ENCODE results near the gene TNS3. TPM values are rescaled to one million over a fixed set of nuclear protein-coding genes. Genes with fewer than 3 reads are reported as not detected.

Gene TNS3
- total and polyA plus RNA-seq, 2 donors (not counting 1 experiment from before 2014, with no cell fraction given), result 11.4 to 77.5 TPM

- CTCF ChIA-PET, result no interaction called here
- Mint-ChIP-seq H3K4me3 (no peak overlapping the region), H3K27me3 (no peaks in the 10 kb centered on the region), H3K9me3 (ENCODE audit: insufficient read depth) (no peaks in the 10 kb centered on the region), H3K27ac (no peak overlapping the region), H3K4me1 (no peaks in the 10 kb centered on the region)
- Histone ChIP-seq H3K4me2 (replicated peaks; ENCODE audit: low read depth, low read length, poor library complexity, severe bottlenecking) (no peak overlapping the region), H3K27ac (ENCODE audit: low read length in 2 of 2) (no peak overlapping the region), H3K4me1 (ENCODE audit: control insufficient read depth in 2 of 2, insufficient read depth in 2 of 2, low read length in 2 of 2) (no peaks in the 10 kb centered on the region), H3K9ac (ENCODE audit: low read length) (no peak overlapping the region), H3K79me2 (ENCODE audit: control insufficient read depth, insufficient read depth, low read length) (no peaks in the 10 kb centered on the region), H3K27me3 (replicated peaks in 1 of 4; ENCODE audit: control extremely low read depth in 1 of 4, control insufficient read depth in 3 of 4, insufficient read depth in 4 of 4, low read length in 3 of 4) (no peaks in the 10 kb centered on the region), H4K20me1 (ENCODE audit: control insufficient read depth, insufficient read depth, low read length, poor library complexity, severe bottlenecking) (no peaks in the 10 kb centered on the region), H2AFZ (ENCODE audit: insufficient read depth, low read depth, low read length, poor library complexity, severe bottlenecking) (no peak overlapping the region), H3K9me3 (ENCODE audit: control extremely low read depth in 1 of 3, control insufficient read depth in 2 of 3, insufficient read depth in 1 of 3, low read length in 2 of 3) (peaks cover 0 to 3% (median 0%) of the 10 kb centered on the region in 3 donors), H3K4me3 (ENCODE audit: control extremely low read depth in 1 of 5, extremely low read depth in 1 of 5, insufficient read depth in 1 of 5, low read depth in 2 of 5, low read length in 4 of 5) (no peak overlapping the region), H3K36me3 (replicated peaks in 1 of 2; ENCODE audit: control extremely low read depth in 1 of 2, control insufficient read depth in 1 of 2, extremely low read depth in 1 of 2, insufficient read depth in 2 of 2, low read length in 1 of 2) (peaks cover 0 to 14% of the 10 kb centered on the region in 2 experiments)
- POLR2A ChIA-PET, result no interaction called here
- DNase-seq (no peak), ATAC-seq (ENCODE audit: low read depth) (no peak)
- WGBS (ENCODE audit: insufficient coverage), result no CpG with 5 or more reads among the region's 4 CpGs
- no peak for TF ChIP-seq EZH2 (IDR thresholded peaks at IDR 0.05; ENCODE audit: borderline replicate concordance, insufficient read depth, low read depth, low read length, poor library complexity, severe bottlenecking)
- intact Hi-C loops (cut with micrococcal nuclease), result no loop called here
Measured at GRCh38 chr7:47323904-47324303, 258.0 kb downstream of the TNS3 start.

DNA sequence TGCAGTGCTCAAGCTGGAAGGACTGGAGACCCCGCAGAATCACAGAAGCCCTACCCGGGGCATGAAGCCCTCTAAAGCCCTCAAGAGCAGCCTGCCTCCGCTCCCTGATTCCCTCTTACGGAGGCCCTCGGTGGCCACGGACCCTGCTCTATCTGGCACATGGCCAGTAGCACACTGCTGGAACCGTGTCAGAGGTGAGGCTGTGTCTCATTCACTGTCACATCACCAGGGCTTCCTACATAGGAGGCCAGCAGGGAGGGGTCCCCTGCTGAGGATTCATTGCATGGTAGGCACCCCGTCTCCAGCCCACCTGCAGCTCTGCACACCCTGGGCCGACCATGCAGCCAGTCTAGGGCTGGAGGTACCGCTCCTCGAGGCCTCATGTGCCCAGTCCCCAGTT lies 259.2 kb downstream of the TNS3 start:
- no peak overlapping the region for H3K4me2 ChIP-seq (replicated peaks; ENCODE audit: low read depth, low read length, poor library complexity, severe bottlenecking)
- H2AFZ ChIP-seq (ENCODE audit: insufficient read depth, low read depth, low read length, poor library complexity, severe bottlenecking), result no peak overlapping the region
- WGBS (ENCODE audit: insufficient coverage), result 98% methylated on average over 9 of the region's 11 CpGs
- ChIA-PET POLR2A (no interaction called here), CTCF (no interaction called here)
- intact Hi-C loops (cut with micrococcal nuclease), result no loop called here
- no peaks in the 10 kb centered on the region for H3K27me3 Mint-ChIP-seq
- no peaks in the 10 kb centered on the region for H3K4me1 ChIP-seq (ENCODE audit: control insufficient read depth in 2 of 2, insufficient read depth in 2 of 2, low read length in 2 of 2)
- no peak overlapping the region for H3K4me3 Mint-ChIP-seq
- ATAC-seq (ENCODE audit: low read depth) (no peak), DNase-seq (no peak)
- H3K4me3 ChIP-seq (ENCODE audit: control extremely low read depth in 1 of 5, extremely low read depth in 1 of 5, insufficient read depth in 1 of 5, low read depth in 2 of 5, low read length in 4 of 5), result no peak overlapping the region
- TF ChIP-seq, protein P1, sequence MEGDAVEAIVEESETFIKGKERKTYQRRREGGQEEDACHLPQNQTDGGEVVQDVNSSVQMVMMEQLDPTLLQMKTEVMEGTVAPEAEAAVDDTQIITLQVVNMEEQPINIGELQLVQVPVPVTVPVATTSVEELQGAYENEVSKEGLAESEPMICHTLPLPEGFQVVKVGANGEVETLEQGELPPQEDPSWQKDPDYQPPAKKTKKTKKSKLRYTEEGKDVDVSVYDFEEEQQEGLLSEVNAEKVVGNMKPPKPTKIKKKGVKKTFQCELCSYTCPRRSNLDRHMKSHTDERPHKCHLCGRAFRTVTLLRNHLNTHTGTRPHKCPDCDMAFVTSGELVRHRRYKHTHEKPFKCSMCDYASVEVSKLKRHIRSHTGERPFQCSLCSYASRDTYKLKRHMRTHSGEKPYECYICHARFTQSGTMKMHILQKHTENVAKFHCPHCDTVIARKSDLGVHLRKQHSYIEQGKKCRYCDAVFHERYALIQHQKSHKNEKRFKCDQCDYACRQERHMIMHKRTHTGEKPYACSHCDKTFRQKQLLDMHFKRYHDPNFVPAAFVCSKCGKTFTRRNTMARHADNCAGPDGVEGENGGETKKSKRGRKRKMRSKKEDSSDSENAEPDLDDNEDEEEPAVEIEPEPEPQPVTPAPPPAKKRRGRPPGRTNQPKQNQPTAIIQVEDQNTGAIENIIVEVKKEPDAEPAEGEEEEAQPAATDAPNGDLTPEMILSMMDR (IDR thresholded peaks at IDR 0.05), result no peak
- no peak for TF ChIP-seq EZH2 (IDR thresholded peaks at IDR 0.05; ENCODE audit: borderline replicate concordance, insufficient read depth, low read depth, low read length, poor library complexity, severe bottlenecking)
- no peaks in the 10 kb centered on the region for H3K79me2 ChIP-seq (ENCODE audit: control insufficient read depth, insufficient read depth, low read length)
- no peaks in the 10 kb centered on the region for H4K20me1 ChIP-seq (ENCODE audit: control insufficient read depth, insufficient read depth, low read length, poor library complexity, severe bottlenecking)
- no peaks in the 10 kb centered on the region for H3K4me1 Mint-ChIP-seq
- peaks cover 3 to 18% of the 10 kb centered on the region in 2 experiments for H3K36me3 ChIP-seq (replicated peaks in 1 of 2; ENCODE audit: control extremely low read depth in 1 of 2, control insufficient read depth in 1 of 2, extremely low read depth in 1 of 2, insufficient read depth in 2 of 2, low read length in 1 of 2)
- H3K27ac Mint-ChIP-seq, result no peak overlapping the region
- no peak overlapping the region for H3K9ac ChIP-seq (ENCODE audit: low read length)
- H3K27me3 ChIP-seq (replicated peaks in 1 of 4; ENCODE audit: control extremely low read depth in 1 of 4, control insufficient read depth in 3 of 4, insufficient read depth in 4 of 4, low read length in 3 of 4), result no peaks in the 10 kb centered on the region
- no peak overlapping the region for H3K27ac ChIP-seq (ENCODE audit: low read length in 2 of 2)
- peaks cover 0 to 6% (median 0%) of the 10 kb centered on the region in 3 donors for H3K9me3 ChIP-seq (ENCODE audit: control extremely low read depth in 1 of 3, control insufficient read depth in 2 of 3, insufficient read depth in 1 of 3, low read length in 2 of 3)
- H3K9me3 Mint-ChIP-seq (ENCODE audit: insufficient read depth), result no peaks in the 10 kb centered on the region

Measured in B cell (primary cell).